ENCODE data around the gene TNNI3K. TPM values are rescaled to one million over a fixed set of nuclear protein-coding genes. Genes with fewer than 3 reads are reported as not detected.
A peak's percentile ranks its signal among the peaks of the same experiment; 100 is the strongest.

Gene TNNI3K
- polyA plus RNA-seq, 1 donor from 2014 or later: 3.5 TPM

DNA sequence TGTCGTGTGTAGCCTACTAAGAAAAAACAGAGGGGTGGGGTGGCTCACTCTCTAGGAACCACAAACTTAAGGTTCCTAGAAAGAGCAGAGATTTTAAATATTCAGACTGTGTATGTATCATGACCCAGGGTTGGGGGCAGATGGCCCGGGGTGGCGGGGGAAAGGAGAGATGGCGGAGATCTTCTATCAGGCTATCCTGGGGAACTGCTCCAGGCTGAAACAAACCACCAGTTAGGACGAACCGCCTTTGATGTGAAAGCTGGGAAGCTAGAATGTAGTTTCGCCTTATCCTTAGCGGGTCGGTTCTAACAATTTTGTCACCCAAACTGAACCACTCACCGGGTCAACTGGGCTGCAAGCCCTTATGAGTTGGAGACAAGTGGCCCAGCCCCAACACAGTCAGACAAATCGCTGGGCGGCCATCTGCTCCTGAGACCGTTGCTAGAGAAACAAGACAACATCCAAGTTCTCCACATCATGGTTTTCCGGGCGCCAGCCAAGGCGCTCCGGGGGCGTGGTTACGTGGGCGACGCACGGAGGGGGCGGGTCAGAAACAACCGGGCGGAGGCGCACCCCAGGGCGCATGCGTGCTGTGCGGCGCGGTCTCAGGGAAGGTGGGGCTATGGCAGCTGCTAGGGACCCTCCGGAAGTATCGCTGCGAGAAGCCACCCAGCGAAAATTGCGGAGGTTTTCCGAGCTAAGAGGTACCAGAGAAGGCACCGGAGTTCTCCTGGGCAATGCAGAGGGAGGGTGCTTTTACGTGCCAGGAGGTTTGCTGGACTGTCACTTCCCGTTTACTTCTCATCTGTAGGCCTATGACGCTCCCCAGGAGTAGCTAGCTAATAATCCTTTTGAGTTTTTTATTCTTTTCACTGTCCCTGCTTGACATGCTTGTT, 37.3 kb upstream of the TNNI3K start, which contains the start of the genes FPGT and LRRIQ3:
Gene FPGT, plus strand, starts transcription at position 586 of the 896 bp plus-strand sequence. Its CDS starts 37 bp downstream, at position 623.
Gene LRRIQ3, minus strand, starts transcription at position 520 of the 896 bp plus-strand sequence. CDS start 14,492 bp downstream, outside the sequence.
- Histone ChIP-seq H3K79me2 (replicated peaks; ENCODE audit: insufficient read depth, low read length) (no peaks in the 10 kb centered on the region), H3K4me3 (ENCODE audit: low read length) (peak within 1 kb of the TSS; percentile 67), H3K9me3 (ENCODE audit: low read length) (no peaks in the 10 kb centered on the region), H3K9me2 (ENCODE audit: insufficient read depth, low read length) (no peaks in the 10 kb centered on the region), H3K27me3 (ENCODE audit: insufficient read depth, low read depth, low read length) (no peaks in the 10 kb centered on the region), H3K36me3 (ENCODE audit: insufficient read depth, low read length) (no peaks in the 10 kb centered on the region), H3K4me2 (ENCODE audit: low read length) (peak within 1 kb of the TSS; percentile 31), H2AFZ (ENCODE audit: low read depth, low read length) (peak within 1 kb of the TSS; percentile 35), H3K27ac (ENCODE audit: low read length) (no peak within 1 kb of the TSS), H4K20me1 (ENCODE audit: insufficient read depth) (no peaks in the 10 kb centered on the region), H3F3A (ENCODE audit: insufficient read depth, low read length, poor library complexity, severe bottlenecking) (no peaks in the 10 kb centered on the region), H3K9ac (ENCODE audit: low read length) (peak within 1 kb of the TSS; percentile 54)
- TF ChIP-seq RAD21 (conservative IDR thresholded peaks at IDR 0.05) (peak; percentile 50), TAF1 (IDR thresholded peaks at IDR 0.05; ENCODE audit: low read depth) (no peak), MXI1 (conservative IDR thresholded peaks at IDR 0.05; ENCODE audit: poor library complexity, severe bottlenecking) (no peak), EZH2 (IDR thresholded peaks at IDR 0.05; ENCODE audit: borderline replicate concordance, insufficient read depth, low read length, poor library complexity, severe bottlenecking) (no peak), EP300 (conservative IDR thresholded peaks at IDR 0.05; ENCODE audit: poor library complexity, severe bottlenecking) (no peak), POLR2AphosphoS5 (IDR thresholded peaks at IDR 0.05) (no peak), SMC3 (conservative IDR thresholded peaks at IDR 0.05; ENCODE audit: poor library complexity) (peak; percentile 34)
- TF ChIP-seq, protein P1, sequence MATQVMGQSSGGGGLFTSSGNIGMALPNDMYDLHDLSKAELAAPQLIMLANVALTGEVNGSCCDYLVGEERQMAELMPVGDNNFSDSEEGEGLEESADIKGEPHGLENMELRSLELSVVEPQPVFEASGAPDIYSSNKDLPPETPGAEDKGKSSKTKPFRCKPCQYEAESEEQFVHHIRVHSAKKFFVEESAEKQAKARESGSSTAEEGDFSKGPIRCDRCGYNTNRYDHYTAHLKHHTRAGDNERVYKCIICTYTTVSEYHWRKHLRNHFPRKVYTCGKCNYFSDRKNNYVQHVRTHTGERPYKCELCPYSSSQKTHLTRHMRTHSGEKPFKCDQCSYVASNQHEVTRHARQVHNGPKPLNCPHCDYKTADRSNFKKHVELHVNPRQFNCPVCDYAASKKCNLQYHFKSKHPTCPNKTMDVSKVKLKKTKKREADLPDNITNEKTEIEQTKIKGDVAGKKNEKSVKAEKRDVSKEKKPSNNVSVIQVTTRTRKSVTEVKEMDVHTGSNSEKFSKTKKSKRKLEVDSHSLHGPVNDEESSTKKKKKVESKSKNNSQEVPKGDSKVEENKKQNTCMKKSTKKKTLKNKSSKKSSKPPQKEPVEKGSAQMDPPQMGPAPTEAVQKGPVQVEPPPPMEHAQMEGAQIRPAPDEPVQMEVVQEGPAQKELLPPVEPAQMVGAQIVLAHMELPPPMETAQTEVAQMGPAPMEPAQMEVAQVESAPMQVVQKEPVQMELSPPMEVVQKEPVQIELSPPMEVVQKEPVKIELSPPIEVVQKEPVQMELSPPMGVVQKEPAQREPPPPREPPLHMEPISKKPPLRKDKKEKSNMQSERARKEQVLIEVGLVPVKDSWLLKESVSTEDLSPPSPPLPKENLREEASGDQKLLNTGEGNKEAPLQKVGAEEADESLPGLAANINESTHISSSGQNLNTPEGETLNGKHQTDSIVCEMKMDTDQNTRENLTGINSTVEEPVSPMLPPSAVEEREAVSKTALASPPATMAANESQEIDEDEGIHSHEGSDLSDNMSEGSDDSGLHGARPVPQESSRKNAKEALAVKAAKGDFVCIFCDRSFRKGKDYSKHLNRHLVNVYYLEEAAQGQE (IDR thresholded peaks at IDR 0.05; ENCODE audit: borderline replicate concordance): no peak
- TF ChIP-seq, protein P2, sequence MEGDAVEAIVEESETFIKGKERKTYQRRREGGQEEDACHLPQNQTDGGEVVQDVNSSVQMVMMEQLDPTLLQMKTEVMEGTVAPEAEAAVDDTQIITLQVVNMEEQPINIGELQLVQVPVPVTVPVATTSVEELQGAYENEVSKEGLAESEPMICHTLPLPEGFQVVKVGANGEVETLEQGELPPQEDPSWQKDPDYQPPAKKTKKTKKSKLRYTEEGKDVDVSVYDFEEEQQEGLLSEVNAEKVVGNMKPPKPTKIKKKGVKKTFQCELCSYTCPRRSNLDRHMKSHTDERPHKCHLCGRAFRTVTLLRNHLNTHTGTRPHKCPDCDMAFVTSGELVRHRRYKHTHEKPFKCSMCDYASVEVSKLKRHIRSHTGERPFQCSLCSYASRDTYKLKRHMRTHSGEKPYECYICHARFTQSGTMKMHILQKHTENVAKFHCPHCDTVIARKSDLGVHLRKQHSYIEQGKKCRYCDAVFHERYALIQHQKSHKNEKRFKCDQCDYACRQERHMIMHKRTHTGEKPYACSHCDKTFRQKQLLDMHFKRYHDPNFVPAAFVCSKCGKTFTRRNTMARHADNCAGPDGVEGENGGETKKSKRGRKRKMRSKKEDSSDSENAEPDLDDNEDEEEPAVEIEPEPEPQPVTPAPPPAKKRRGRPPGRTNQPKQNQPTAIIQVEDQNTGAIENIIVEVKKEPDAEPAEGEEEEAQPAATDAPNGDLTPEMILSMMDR (IDR thresholded peaks at IDR 0.05; ENCODE audit: poor library complexity, severe bottlenecking): no peak

DNA sequence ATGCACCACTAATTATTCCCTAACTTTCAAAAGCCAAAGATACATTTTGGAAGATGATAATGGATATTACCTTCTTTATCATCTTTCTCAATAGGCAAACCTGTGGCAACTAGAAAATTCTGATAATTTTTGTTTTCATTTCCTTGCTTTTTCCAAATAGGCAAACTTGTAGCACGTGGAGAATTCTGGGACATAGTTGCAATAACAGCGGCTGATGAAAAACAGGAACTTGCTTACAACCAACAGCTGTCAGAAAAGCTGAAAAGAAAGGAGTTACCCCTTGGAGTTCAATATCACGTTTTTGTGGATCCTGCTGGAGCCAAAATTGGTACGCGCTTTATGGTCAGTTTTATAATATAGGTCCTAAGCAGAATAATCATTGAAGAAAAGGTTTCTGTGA, 35.7 kb upstream of the TNNI3K start:
- Histone ChIP-seq H4K20me1 (ENCODE audit: insufficient read depth) (no peaks in the 10 kb centered on the region), H3K79me2 (replicated peaks; ENCODE audit: insufficient read depth, low read length) (no peaks in the 10 kb centered on the region), H3K9me3 (ENCODE audit: low read length) (no peaks in the 10 kb centered on the region), H3K27ac (ENCODE audit: low read length) (no peak overlapping the region), H3K4me2 (ENCODE audit: low read length) (no peak overlapping the region), H3K4me3 (ENCODE audit: low read length) (no peak overlapping the region), H2AFZ (ENCODE audit: low read depth, low read length) (no peak overlapping the region), H3K36me3 (ENCODE audit: insufficient read depth, low read length) (no peaks in the 10 kb centered on the region), H3K27me3 (ENCODE audit: insufficient read depth, low read depth, low read length) (no peaks in the 10 kb centered on the region), H3K9me2 (ENCODE audit: insufficient read depth, low read length) (no peaks in the 10 kb centered on the region), H3F3A (ENCODE audit: insufficient read depth, low read length, poor library complexity, severe bottlenecking) (no peaks in the 10 kb centered on the region), H3K9ac (ENCODE audit: low read length) (no peak overlapping the region)
- TF ChIP-seq SMC3 (conservative IDR thresholded peaks at IDR 0.05; ENCODE audit: poor library complexity) (no peak), MXI1 (conservative IDR thresholded peaks at IDR 0.05; ENCODE audit: poor library complexity, severe bottlenecking) (no peak), POLR2AphosphoS5 (IDR thresholded peaks at IDR 0.05) (no peak), EP300 (conservative IDR thresholded peaks at IDR 0.05; ENCODE audit: poor library complexity, severe bottlenecking) (no peak), EZH2 (IDR thresholded peaks at IDR 0.05; ENCODE audit: borderline replicate concordance, insufficient read depth, low read length, poor library complexity, severe bottlenecking) (no peak), TAF1 (IDR thresholded peaks at IDR 0.05; ENCODE audit: low read depth) (no peak), RAD21 (conservative IDR thresholded peaks at IDR 0.05) (no peak)
- TF ChIP-seq, protein P2 (IDR thresholded peaks at IDR 0.05; ENCODE audit: poor library complexity, severe bottlenecking): no peak
- TF ChIP-seq, protein P1 (IDR thresholded peaks at IDR 0.05; ENCODE audit: borderline replicate concordance): no peak

All from neural cell (in vitro differentiated cells).